K562 (cell line): Measurements from ENCODE around the gene SCIN. TPM values are rescaled to one million over a fixed set of nuclear protein-coding genes. Genes with fewer than 3 reads are reported as not detected.

Source experiments
- ATF7 ChIP-seq: fragments of 450-650 bp; IDR thresholded peaks from 2 replicates; pipeline ENCODE4 v1.7.1; 2014; ENCODE audit warnings: mild to moderate bottlenecking, moderate library complexity
- CC2D1A ChIP-seq: fragments of 450-650 bp; IDR thresholded peaks from 2 replicates; pipeline ENCODE4 v1.6.1; 2017; ENCODE audit warnings: mild to moderate bottlenecking
- HDAC2 ChIP-seq: fragments of 450-650 bp; IDR thresholded peaks from 2 replicates; pipeline ENCODE4 v1.6.1; 2016; ENCODE audit warnings: mild to moderate bottlenecking
- HDAC8 ChIP-seq: fragments of 450-650 bp; IDR thresholded peaks from 2 replicates; pipeline ENCODE4 v1.6.1; 2016; ENCODE audit warnings: mild to moderate bottlenecking, missing genetic modification characterization, moderate library complexity, missing compliant biosample characterization
- HNRNPUL1 ChIP-seq: fragments of 200-400 bp; formaldehyde crosslinking; IDR thresholded peaks from 2 replicates; pipeline ENCODE4 v1.6.1; 2017; ENCODE audit warnings: low read length
- MAFF ChIP-seq: IDR thresholded peaks from 2 replicates; pipeline ENCODE4 v1.6.1; 2012; ENCODE audit warnings: low read length, improper control_type of control experiment
- NR4A1 ChIP-seq, 2 experiments: fragments of 250-450 bp in 1 of 2; fragments of 450-650 bp in 1 of 2; sonication (Bioruptor Pico) in 1 of 2; IDR thresholded peaks; 2 replicates each; pipeline versions ENCODE4 v1.4.0 to v1.6.1; 2016 to 2020; ENCODE audit warnings: mild to moderate bottlenecking in 2 of 2, missing compliant biosample characterization in 1 of 2, missing genetic modification characterization in 1 of 2, moderate library complexity in 1 of 2
- SP1 ChIP-seq: sonication (generic); formaldehyde crosslinking; IDR thresholded peaks from 2 replicates; pipeline ENCODE4 v1.8.1; 2022; ENCODE audit warnings: mild to moderate bottlenecking, missing genetic modification reagents
- TAF15 ChIP-seq: fragments of 200-400 bp; formaldehyde crosslinking; IDR thresholded peaks from 2 replicates; pipeline ENCODE4 v1.6.1; 2017; ENCODE audit warnings: mild to moderate bottlenecking, low read depth, low read length, moderate library complexity
- TEAD4 ChIP-seq, 2 experiments: sonication (generic) in 1 of 2; formaldehyde crosslinking in 1 of 2; IDR thresholded peaks; 2 replicates each; pipeline versions ENCODE4 v1.6.1 to v1.8.0; 2012 to 2022; ENCODE audit warnings: borderline replicate concordance in 1 of 2, inconsistent platforms in 1 of 2, low read length in 1 of 2, mild to moderate bottlenecking in 1 of 2, missing genetic modification reagents in 1 of 2
- TFAM ChIP-seq: fragments of 250-450 bp; sonication (Bioruptor Pico); conservative IDR thresholded peaks from 2 replicates; pipeline ENCODE4 v1.5.0; 2021; ENCODE audit warnings: mild to moderate bottlenecking, moderate library complexity
- TRIM28 ChIP-seq: fragments of 450-650 bp; IDR thresholded peaks from 2 replicates; pipeline ENCODE4 v1.6.1; 2017
- ZFP1 ChIP-seq: fragments of 450-650 bp; formaldehyde crosslinking; IDR thresholded peaks from 2 replicates; pipeline ENCODE4 v1.4.0; 2020; ENCODE audit warnings: mild to moderate bottlenecking, mixed read lengths
- ZNF140 ChIP-seq: fragments of 250-450 bp; sonication (Bioruptor Pico); IDR thresholded peaks from 2 replicates; pipeline ENCODE4 v1.8.0; 2021; ENCODE audit warnings: moderate library complexity, mild to moderate bottlenecking, inconsistent platforms
- ZNF316 ChIP-seq: fragments of 450-650 bp; IDR thresholded peaks from 2 replicates; pipeline ENCODE4 v1.6.1; 2016
- polyA plus RNA-seq, 8 experiments: library from polyadenylated mRNA; depleted of rRNA in 4 of 8; stranded (reverse) in 5 of 8; unstranded in 3 of 8; fragments of >200 nt; fragmentation: Nextera tagmentation in 2 of 8; fragmentation: Illumina TruSeq in 1 of 8; extraction: Ambion mirVana in 2 of 8; extraction: Trizol in 1 of 8; gene quantifications; 2 replicates each; pipeline versions ENCODE4 v1.2.1 to v1.2.3, GENCODE V29; 2011 to 2014; ENCODE audit warnings: inconsistent platforms in 1 of 8, missing spikeins in 1 of 8
- total RNA-seq, 7 experiments: library from RNA; depleted of rRNA in 6 of 7; stranded (reverse); fragments of >200 nt in 6 of 7; fragmentation: Illumina TruSeq in 2 of 7; extraction: Trizol in 2 of 7; gene quantifications; 2 replicates each; pipeline versions ENCODE4 v1.2.1 to v1.2.3, GENCODE V29; 2011 to 2021; ENCODE audit warnings: low replicate concordance in 1 of 7
- TF ChIP-seq, protein P1 (sequence below), 2 experiments: fragments of 450-650 bp; formaldehyde crosslinking in 1 of 2; IDR thresholded peaks; 2 replicates each; pipeline versions ENCODE4 v1.4.0 to v1.6.1; 2014 to 2020; ENCODE audit warnings: mild to moderate bottlenecking in 2 of 2, borderline replicate concordance in 1 of 2, low read depth in 1 of 2
- TF ChIP-seq, protein P2 (sequence below): fragments of 250-450 bp; sonication (Bioruptor Pico); IDR thresholded peaks from 2 replicates; pipeline ENCODE4 v1.5.0; 2021
- TF ChIP-seq, protein P3 (sequence below): fragments of 450-650 bp; formaldehyde crosslinking; IDR thresholded peaks from 2 replicates; pipeline ENCODE4 v1.4.0; 2022; ENCODE audit warnings: missing genetic modification characterization

The SCIN gene
- total and polyA plus RNA-seq, 9 of the 15 experiments (the other 6 are each of a cell fraction or from before 2014, with no cell fraction given), result 0.67 to 18.2 (median 10.6) TPM

DNA sequence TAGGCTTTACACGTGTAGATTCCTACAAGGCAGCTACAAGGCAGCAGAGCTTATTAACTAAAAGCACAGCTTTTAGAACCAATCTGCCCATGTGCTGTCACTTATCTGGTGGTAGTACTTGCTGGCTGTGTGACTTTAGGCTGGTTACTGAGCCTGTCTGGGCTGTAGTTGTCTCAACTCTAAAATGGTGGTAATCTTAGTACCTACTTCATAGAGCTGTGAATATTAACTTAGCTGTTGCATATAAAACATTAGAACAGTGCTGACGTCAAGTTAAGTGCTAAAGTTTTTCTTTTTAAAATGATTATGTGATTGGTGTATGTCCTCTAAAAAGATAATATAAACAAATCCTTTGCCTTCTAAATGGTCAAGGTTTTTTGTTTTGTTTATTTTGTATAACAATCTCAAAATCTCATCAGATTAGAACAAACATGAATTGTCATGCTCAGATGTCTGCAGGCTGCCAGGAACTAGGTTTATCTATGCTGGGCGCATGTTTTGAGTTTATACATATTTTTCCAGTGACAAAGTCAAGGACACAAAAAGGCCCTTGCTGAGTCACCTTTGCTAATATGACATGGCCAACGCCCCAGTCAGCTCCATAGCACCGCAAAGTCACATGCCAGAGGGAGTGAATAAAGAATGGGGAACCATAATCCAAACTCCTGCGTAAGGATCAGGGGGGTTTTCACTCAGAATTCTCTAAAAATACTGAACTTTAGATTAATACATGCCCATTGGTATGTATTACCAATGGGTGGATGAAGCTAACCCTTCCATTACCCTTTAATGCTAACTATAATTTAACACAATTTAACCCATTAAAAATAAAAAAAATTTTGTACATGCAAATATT is 77.1 kb downstream of the SCIN start (continued):
- TF ChIP-seq, protein P1, sequence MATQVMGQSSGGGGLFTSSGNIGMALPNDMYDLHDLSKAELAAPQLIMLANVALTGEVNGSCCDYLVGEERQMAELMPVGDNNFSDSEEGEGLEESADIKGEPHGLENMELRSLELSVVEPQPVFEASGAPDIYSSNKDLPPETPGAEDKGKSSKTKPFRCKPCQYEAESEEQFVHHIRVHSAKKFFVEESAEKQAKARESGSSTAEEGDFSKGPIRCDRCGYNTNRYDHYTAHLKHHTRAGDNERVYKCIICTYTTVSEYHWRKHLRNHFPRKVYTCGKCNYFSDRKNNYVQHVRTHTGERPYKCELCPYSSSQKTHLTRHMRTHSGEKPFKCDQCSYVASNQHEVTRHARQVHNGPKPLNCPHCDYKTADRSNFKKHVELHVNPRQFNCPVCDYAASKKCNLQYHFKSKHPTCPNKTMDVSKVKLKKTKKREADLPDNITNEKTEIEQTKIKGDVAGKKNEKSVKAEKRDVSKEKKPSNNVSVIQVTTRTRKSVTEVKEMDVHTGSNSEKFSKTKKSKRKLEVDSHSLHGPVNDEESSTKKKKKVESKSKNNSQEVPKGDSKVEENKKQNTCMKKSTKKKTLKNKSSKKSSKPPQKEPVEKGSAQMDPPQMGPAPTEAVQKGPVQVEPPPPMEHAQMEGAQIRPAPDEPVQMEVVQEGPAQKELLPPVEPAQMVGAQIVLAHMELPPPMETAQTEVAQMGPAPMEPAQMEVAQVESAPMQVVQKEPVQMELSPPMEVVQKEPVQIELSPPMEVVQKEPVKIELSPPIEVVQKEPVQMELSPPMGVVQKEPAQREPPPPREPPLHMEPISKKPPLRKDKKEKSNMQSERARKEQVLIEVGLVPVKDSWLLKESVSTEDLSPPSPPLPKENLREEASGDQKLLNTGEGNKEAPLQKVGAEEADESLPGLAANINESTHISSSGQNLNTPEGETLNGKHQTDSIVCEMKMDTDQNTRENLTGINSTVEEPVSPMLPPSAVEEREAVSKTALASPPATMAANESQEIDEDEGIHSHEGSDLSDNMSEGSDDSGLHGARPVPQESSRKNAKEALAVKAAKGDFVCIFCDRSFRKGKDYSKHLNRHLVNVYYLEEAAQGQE (IDR thresholded peaks at IDR 0.05; ENCODE audit: borderline replicate concordance), result no peak; the same call in 1 of the 2 replicates
- TF ChIP-seq, protein P1 (CRISPR knock-in tag; IDR thresholded peaks at IDR 0.05; ENCODE audit: low read depth), result no peak
- TF ChIP-seq HDAC8 (tag) (no peak), TFAM (no peak), HDAC2 (peak; percentile 79; the same call in 1 of the 2 replicates), SP1 (CRISPR knock-in tag) (0 out of 2 replicates have a peak, but pooled peaks have one; percentile 12), ZNF140 (no peak), ZFP1 (CRISPR knock-in tag) (no peak), HNRNPUL1 (no peak), TAF15 (no peak), TEAD4 (IDR thresholded peaks at IDR 0.05; ENCODE audit: low read length) (peak; percentile 87), TEAD4 (CRISPR knock-in tag; IDR thresholded peaks at IDR 0.05; ENCODE audit: borderline replicate concordance) (no peak), ZNF316 (peak; percentile 92), TRIM28 (no peak), ATF7 (peak; percentile 89), CC2D1A (peak; percentile 22; the same call in 1 of the 2 replicates), NR4A1 (CRISPR knock-in tag; IDR thresholded peaks at IDR 0.05) (no peak), NR4A1 (tag; IDR thresholded peaks at IDR 0.05) (no peak), MAFF (peak; percentile 91)
- TF ChIP-seq, protein P2, sequence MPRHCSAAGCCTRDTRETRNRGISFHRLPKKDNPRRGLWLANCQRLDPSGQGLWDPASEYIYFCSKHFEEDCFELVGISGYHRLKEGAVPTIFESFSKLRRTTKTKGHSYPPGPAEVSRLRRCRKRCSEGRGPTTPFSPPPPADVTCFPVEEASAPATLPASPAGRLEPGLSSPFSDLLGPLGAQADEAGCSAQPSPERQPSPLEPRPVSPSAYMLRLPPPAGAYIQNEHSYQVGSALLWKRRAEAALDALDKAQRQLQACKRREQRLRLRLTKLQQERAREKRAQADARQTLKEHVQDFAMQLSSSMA (CRISPR knock-in tag), result no peak
- TF ChIP-seq, protein P3, sequence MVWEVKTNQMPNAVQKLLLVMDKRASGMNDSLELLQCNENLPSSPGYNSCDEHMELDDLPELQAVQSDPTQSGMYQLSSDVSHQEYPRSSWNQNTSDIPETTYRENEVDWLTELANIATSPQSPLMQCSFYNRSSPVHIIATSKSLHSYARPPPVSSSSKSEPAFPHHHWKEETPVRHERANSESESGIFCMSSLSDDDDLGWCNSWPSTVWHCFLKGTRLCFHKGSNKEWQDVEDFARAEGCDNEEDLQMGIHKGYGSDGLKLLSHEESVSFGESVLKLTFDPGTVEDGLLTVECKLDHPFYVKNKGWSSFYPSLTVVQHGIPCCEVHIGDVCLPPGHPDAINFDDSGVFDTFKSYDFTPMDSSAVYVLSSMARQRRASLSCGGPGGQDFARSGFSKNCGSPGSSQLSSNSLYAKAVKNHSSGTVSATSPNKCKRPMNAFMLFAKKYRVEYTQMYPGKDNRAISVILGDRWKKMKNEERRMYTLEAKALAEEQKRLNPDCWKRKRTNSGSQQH, result no peak
